ENCODE data around the gene SYK. TPM values are rescaled to one million over a fixed set of nuclear protein-coding genes. Genes with fewer than 3 reads are reported as not detected.
"Not testable (repeated sequence)": the region's sequence is repeated elsewhere in the genome, so short reads cannot be mapped to it uniquely, and the experiment has no call there.

SYK gene
- total RNA-seq, 1 donor from 2014 or later = 4.2 TPM

GRCh38 chr9:90816690-90817089 is 15.1 kb downstream of the SYK start:
- no peak for DNase-seq (ENCODE audit: missing footprints)
- ATAC-seq = no peak
- intact Hi-C loops (cut with DNase I) = no loop called here

- DNase-seq (ENCODE audit: missing footprints) = no peak
- no peak for ATAC-seq
- intact Hi-C loops (cut with DNase I) = no loop called here
These were observed 16.7 kb downstream of the SYK start for GRCh38 chr9:90818279-90818678.

GRCh38 chr9:90820406-90820805 is 18.8 kb downstream of the SYK start:
- intact Hi-C loops (cut with DNase I); ATAC-seq; DNase-seq (ENCODE audit: missing footprints): not testable (repeated sequence)

GRCh38 chr9:90821236-90821635 is 19.6 kb downstream of the SYK start:
- DNase-seq (ENCODE audit: missing footprints); intact Hi-C loops (cut with DNase I): not testable (repeated sequence)

GRCh38 chr9:90821697-90822096 is 20.1 kb downstream of the SYK start:
- no peak for DNase-seq (ENCODE audit: missing footprints)
- ATAC-seq = no peak
- intact Hi-C loops (cut with DNase I) = no loop called here

More at GRCh38 chr9:90821236-90821635, 19.6 kb downstream of the SYK start:
- ATAC-seq = not testable (repeated sequence)

GRCh38 chr9:90822866-90823265 is 21.2 kb downstream of the SYK start:
- ATAC-seq (no peak), DNase-seq (ENCODE audit: missing footprints) (no peak)
- intact Hi-C loops (cut with DNase I) = no loop called here

- ATAC-seq = no peak
- DNase-seq (ENCODE audit: missing footprints) = no peak
- intact Hi-C loops (cut with DNase I) = no loop called here
These were observed 24.0 kb downstream of the SYK start for GRCh38 chr9:90825586-90825985.

GRCh38 chr9:90826326-90827020 is 24.9 kb downstream of the SYK start:
- no peak for ATAC-seq

GRCh38 chr9:90827181-90827871 is 25.7 kb downstream of the SYK start:
- DNase-seq (ENCODE audit: missing footprints) (no peak), ATAC-seq (peak; percentile 46)
- intact Hi-C loops (cut with DNase I) = no loop called here

More at GRCh38 chr9:90826326-90827020, 24.9 kb downstream of the SYK start:
- DNase-seq (ENCODE audit: missing footprints) = no peak
- intact Hi-C loops (cut with DNase I) = no loop called here

GRCh38 chr9:90830051-90830450 is 28.4 kb downstream of the SYK start:
- ATAC-seq (no peak), DNase-seq (ENCODE audit: missing footprints) (no peak)
- intact Hi-C loops (cut with DNase I) = no loop called here

- no peak for ATAC-seq
- intact Hi-C loops (cut with DNase I) = no loop called here
These were observed 29.4 kb downstream of the SYK start for GRCh38 chr9:90830977-90831376.

GRCh38 chr9:90832261-90832660 is 30.6 kb downstream of the SYK start:
- ATAC-seq (no peak), DNase-seq (ENCODE audit: missing footprints) (no peak)
- intact Hi-C loops (cut with DNase I) = no loop called here

More at GRCh38 chr9:90830977-90831376, 29.4 kb downstream of the SYK start:
- no peak for DNase-seq (ENCODE audit: missing footprints)

GRCh38 chr9:90834828-90835595 is 33.4 kb downstream of the SYK start:
- intact Hi-C loops (cut with DNase I) = no loop called here
- DNase-seq (ENCODE audit: missing footprints) (no peak), ATAC-seq (peak; percentile 8)

GRCh38 chr9:90836411-90837080 is 34.9 kb downstream of the SYK start:
- no peak for ATAC-seq
- DNase-seq (ENCODE audit: missing footprints) = no peak
- intact Hi-C loops (cut with DNase I) = no loop called here

GRCh38 chr9:90838098-90838497 is 36.5 kb downstream of the SYK start:
- intact Hi-C loops (cut with DNase I) = no loop called here
- no peak for ATAC-seq

GRCh38 chr9:90838581-90839154 is 37.0 kb downstream of the SYK start:
- no peak for DNase-seq (ENCODE audit: missing footprints)
- intact Hi-C loops (cut with DNase I) = no loop called here
- ATAC-seq = no peak

More at GRCh38 chr9:90838098-90838497, 36.5 kb downstream of the SYK start:
- no peak for DNase-seq (ENCODE audit: missing footprints)

GRCh38 chr9:90839183-90839728 is 37.6 kb downstream of the SYK start:
- intact Hi-C loops (cut with DNase I) = no loop called here
- ATAC-seq (no peak), DNase-seq (ENCODE audit: missing footprints) (no peak)

- no peak for DNase-seq (ENCODE audit: missing footprints)
- ATAC-seq = no peak
- intact Hi-C loops (cut with DNase I) = no loop called here
These were observed 39.1 kb downstream of the SYK start for GRCh38 chr9:90840696-90841095.

All from Right ventricle myocardium inferior (tissue), 1 donor.